ENCODE data around the gene SELENOH. TPM values are rescaled to one million over a fixed set of nuclear protein-coding genes. Genes with fewer than 3 reads are reported as not detected.

The SELENOH gene, protein sequence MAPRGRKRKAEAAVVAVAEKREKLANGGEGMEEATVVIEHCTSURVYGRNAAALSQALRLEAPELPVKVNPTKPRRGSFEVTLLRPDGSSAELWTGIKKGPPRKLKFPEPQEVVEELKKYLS
- 50.1 and 88.9 TPM in 2 replicates for total RNA-seq

DNA sequence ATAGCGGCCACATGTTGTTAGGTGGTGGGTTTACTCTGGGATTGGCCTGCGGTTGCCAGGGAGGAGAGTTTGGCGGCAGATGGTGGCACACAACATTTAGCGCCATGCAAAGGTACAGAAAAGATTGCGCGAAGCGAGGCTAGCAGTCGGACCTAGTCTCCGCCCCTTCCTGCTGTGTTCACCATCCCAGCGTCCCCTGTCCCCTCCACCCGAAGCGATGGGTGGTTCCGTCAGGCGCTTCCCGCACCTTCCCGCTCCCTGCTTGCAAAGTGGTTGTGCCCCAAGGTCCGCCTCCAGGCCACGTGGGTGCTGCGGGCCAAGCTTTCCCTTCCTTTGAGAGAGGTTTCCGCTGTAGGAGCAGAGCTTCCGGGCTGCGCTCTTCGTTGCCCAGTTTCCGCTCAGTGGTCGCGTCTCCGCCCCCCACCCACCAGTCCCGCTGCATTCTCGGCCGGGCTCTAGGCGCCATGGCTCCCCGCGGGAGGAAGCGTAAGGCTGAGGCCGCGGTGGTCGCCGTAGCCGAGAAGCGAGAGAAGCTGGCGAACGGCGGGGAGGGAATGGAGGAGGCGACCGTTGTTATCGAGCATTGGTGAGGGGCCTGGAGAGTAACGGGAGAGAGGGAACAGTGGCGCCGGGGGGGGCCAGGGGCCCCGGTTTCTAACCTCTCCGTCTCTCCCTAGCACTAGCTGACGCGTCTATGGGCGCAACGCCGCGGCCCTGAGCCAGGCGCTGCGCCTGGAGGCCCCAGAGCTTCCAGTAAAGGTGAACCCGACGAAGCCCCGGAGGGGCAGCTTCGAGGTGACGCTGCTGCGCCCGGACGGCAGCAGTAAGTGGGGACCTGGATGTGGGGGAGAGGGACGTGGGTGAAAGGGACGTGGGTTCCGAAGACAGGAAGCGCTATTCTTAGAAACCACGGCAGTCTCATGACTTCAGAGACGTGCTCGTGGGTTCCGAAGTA is at the start of gene SELENOH:
Gene SELENOH, plus strand, starts transcription at position 360 of the 955 bp plus-strand sequence. Its CDS starts 105 bp downstream, at position 465.

DNA sequence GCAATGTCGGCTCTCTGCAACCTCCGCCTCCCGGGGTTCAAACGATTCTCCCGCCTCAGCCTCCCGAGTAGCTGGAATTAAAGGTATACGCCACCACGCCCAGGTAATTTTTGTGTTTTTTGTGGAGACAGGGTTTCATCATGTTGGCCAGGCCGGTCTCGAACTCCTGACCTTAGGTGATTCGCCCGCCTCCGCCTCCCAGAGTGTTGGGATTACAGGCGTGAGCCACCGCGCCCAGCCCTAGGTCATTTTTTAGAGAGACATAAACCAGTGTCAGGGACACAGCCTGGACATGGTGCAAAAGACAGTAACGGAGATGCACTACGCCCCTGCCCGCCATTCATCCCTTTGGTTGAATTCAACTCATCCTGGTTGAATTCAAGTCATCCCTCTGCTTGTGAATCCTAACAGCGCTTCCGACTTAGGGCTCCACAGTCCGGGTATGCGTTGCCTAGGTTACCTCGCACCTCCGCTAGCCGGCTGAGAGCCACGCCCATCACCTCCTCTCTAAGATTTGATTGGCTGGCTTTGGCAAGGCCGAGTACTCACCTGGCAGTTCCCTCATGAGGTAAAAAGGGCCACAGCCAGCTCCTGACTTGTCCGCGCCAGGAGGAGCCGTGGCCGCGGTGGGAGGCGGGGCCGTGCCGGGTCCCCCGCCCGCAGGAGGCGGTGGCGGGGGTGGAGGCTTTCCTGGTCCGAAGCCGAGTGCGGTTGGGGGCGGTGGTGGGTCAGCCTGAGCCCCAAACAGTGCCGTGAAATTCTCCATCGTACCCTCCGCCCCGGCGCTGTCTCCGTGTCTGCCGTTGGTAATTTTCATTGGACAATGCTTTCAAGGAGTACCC is 29.7 kb upstream of the SELENOH start, which contains the start of gene MED19:
Gene MED19, minus strand, starts transcription at position 802 of the 842 bp plus-strand sequence. Its CDS starts 36 bp downstream, at position 766.

DNA sequence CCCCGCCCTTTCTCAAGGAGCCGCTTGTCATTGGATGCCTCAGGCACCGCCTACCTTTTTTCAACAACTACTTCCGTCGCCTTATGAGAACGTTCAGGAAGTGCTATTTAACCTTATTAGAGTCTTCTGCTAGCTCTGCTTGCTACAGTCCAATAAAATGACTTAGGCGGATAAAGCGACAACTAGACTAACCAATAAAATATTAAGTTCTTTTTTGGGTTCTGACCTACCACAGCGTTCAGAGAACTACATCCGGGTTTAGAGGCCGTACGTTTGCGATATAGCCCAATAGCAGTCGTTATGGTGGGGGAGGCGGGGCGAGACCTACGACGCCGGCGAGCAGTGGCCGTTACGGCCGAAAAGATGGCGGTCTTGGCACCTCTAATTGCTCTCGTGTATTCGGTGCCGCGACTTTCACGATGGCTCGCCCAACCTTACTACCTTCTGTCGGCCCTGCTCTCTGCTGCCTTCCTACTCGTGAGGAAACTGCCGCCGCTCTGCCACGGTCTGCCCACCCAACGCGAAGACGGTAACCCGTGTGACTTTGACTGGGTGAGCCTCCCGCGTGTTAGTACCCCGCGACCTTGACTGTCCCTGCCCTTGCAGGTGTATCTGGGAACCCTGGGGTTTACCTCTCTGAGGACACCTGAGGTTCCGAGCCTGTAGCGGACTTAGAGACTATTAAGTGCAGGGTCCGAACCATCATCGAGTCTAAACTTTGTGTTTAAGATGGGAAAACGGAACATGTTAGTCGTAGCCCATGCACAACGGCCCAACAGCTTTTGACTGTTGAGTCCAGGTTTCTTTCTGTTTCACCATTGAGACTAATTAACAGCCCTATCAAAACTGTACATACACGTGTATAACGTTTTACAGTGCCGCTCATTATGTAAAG is 28.8 kb upstream of the SELENOH start, which contains the start of gene TMX2:
Gene TMX2, plus strand, starts transcription at position 338 of the 895 bp plus-strand sequence. Its CDS starts 26 bp downstream, at position 364.

DNA sequence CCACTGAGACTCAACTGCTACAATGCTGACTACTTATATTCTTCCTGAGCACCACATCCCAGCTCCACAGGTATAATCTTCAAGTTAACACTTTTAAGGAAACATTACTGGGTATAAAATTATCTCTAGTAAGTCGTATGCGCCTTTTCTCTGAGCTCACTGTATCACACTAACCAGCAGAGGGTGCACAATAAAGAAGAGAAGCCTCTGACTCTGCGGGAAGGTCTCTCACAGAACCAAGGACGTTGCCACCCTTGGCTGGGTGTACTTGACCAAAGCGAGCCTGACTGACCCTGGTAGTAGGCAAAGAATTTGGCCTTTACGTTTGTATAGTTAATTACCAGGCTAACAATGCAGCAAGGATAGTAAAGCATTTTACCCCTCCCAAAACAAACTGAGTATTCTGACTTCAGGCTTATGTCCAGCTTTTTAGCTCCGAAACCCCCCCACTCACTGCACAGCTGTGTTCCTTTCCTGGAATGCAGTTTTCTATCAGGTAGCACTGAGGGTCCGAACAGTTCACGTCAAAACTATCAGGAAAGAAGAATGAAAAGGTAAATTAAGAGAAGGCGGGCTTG is 10.5 kb downstream of the SELENOH start, which contains the start of gene BTBD18:
Gene BTBD18, minus strand, starts transcription at position 144 of the 578 bp plus-strand sequence. CDS start 631 bp downstream, outside the sequence.

DNA sequence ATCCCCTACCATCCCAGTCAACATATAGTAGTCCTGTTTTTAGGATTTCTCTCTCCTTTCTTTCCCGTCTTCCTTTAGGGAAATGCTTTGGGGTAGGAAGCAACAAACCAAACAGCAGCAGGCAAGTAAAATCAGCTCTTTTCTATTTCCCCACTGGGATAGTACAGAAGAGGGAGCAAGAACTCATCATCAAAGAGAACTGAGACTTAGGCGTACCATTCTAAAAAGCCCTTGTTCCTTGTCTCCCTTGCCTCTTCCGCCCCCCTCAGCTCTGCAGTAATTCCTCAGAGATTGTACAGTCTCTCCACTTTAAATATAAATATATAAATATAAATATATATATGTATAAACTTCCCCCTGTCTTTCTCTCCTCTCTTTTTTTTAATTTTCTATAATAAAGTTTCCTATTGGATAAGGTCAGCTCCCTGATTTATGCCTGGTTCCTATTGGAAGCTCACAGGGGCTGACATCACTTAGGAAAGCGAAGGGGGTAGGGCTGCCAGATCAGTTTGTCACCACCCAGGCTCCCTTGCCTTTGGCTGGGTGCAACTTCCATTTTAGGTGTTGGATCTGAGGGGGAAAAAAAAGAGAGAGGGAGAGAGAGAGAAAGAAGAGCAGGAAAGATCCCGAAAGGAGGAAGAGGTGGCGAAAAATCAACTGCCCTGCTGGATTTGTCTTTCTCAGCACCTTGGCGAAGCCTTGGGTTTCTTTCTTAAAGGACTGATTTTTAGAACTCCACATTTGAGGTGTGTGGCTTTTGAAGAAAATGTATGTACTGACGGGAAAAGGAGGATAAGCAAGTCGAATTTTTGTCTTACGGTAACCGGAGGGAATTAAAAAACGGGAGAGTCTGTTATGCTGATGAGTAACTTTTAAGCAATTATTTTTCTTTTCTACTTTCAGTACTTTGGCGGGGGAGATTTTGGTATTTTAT is 20.3 kb downstream of the SELENOH start, which contains the start of gene CTNND1:
Gene CTNND1, plus strand, starts transcription at position 502 of the 934 bp plus-strand sequence. CDS start 29,677 bp downstream, outside the sequence.

Other genes with a start within 250 kb of the SELENOH start
- 12.0 and 26.4 TPM in 2 replicates for gene SLC43A1, start 225.8 kb upstream of the SELENOH start, total RNA-seq
- 47.3 and 55.0 TPM in 2 replicates for gene TIMM10, start 210.7 kb upstream of the SELENOH start, total RNA-seq
- not detected in 2 replicates for gene SMTNL1, start 203.9 kb upstream of the SELENOH start, total RNA-seq
- gene UBE2L6, start 173.8 kb upstream of the SELENOH start, total RNA-seq = 63.2 and 73.2 TPM in 2 replicates
- gene SERPING1, start 143.8 kb upstream of the SELENOH start, total RNA-seq = 5.5 and 7.6 TPM in 2 replicates
- gene YPEL4, start 91.6 kb upstream of the SELENOH start, total RNA-seq = 2.2 and 4.7 TPM in 2 replicates
- 13.4 and 17.8 TPM in 2 replicates for gene CLP1, start 83.7 kb upstream of the SELENOH start, total RNA-seq
- 18.4 and 20.0 TPM in 2 replicates for gene ZDHHC5, start 73.4 kb upstream of the SELENOH start, total RNA-seq
- 10.6 and 13.4 TPM in 2 replicates for gene MED19, start 29.3 kb upstream of the SELENOH start, total RNA-seq
- gene TMX2, start 28.9 kb upstream of the SELENOH start, total RNA-seq = 35.3 and 39.4 TPM in 2 replicates
- not detected in 2 replicates for gene BTBD18, start 10.3 kb downstream of the SELENOH start, total RNA-seq
- gene CTNND1, start 20.3 kb downstream of the SELENOH start, total RNA-seq = 75.2 and 91.6 TPM in 2 replicates